MM.1S (cell line): ENCODE results near the gene ALOX12B.
"Not testable (repeated sequence)": the region's sequence is repeated elsewhere in the genome, so short reads cannot be mapped to it uniquely, and the experiment has no call there.

Experiments used
- DNase-seq: peaks from one replicate; pipeline ENCODE4 v3.0.0-alpha.2; 2015
- H2AFZ ChIP-seq: fragments of 300-600 bp; sonication (generic); 2 replicates; pipeline ENCODE4 v1.6.0; 2016; ENCODE audit warnings: antibody characterized with exemption, low read length
- H3F3A ChIP-seq: fragments of 300-600 bp; sonication (generic); 2 replicates; pipeline ENCODE4 v1.6.1; 2016; ENCODE audit warnings: mild to moderate bottlenecking, antibody characterized with exemption, low read length, moderate library complexity, mixed read lengths; ENCODE audit not compliant: insufficient read depth
- H3K27ac ChIP-seq: fragments of 300-600 bp; sonication (generic); 2 replicates; pipeline ENCODE4 v1.5.1; 2016; ENCODE audit warnings: mild to moderate bottlenecking, low read length
- H3K27me3 ChIP-seq: fragments of 300-600 bp; sonication (generic); replicated peaks from 2 replicates; pipeline ENCODE4 v1.6.0; 2016; ENCODE audit warnings: low read length; ENCODE audit not compliant: insufficient read depth
- H3K36me3 ChIP-seq: fragments of 300-600 bp; sonication (generic); replicated peaks from 2 replicates; pipeline ENCODE4 v1.6.1; 2016; ENCODE audit warnings: mild to moderate bottlenecking, low read length, mixed read lengths; ENCODE audit not compliant: insufficient read depth
- H3K4me1 ChIP-seq: fragments of 300-600 bp; sonication (generic); 2 replicates; pipeline ENCODE4 v1.6.1; 2016; ENCODE audit warnings: low read length, mixed read lengths
- H3K4me2 ChIP-seq: fragments of 300-600 bp; sonication (generic); 2 replicates; pipeline ENCODE4 v1.6.0; 2016; ENCODE audit warnings: low read depth, low read length
- H3K4me3 ChIP-seq: fragments of 300-600 bp; sonication (generic); 2 replicates; pipeline ENCODE4 v1.5.1; 2016; ENCODE audit warnings: low read length, mixed read lengths
- H3K79me2 ChIP-seq: fragments of 300-600 bp; sonication (generic); 2 replicates; pipeline ENCODE4 v1.6.1; 2016; ENCODE audit warnings: mixed run types, low read length, mixed read lengths
- H3K9ac ChIP-seq: fragments of 300-600 bp; sonication (generic); 2 replicates; pipeline ENCODE4 v1.6.1; 2016; ENCODE audit warnings: low read length, mixed read lengths
- H3K9me2 ChIP-seq: fragments of 300-600 bp; sonication (generic); replicated peaks from 2 replicates; pipeline ENCODE4 v1.6.1; 2016; ENCODE audit warnings: mild to moderate bottlenecking, low read length, mixed read lengths; ENCODE audit not compliant: insufficient read depth
- H3K9me3 ChIP-seq: fragments of 300-600 bp; sonication (generic); replicated peaks from 2 replicates; pipeline ENCODE4 v1.6.1; 2016; ENCODE audit warnings: mild to moderate bottlenecking, low read length, mixed read lengths; ENCODE audit not compliant: insufficient read depth
- H4K20me1 ChIP-seq: fragments of 300-600 bp; sonication (generic); 2 replicates; pipeline ENCODE4 v1.6.1; 2016; ENCODE audit warnings: mild to moderate bottlenecking, low read length, moderate library complexity, mixed read lengths; ENCODE audit not compliant: insufficient read depth
- CTCF ChIP-seq: fragments of 300-600 bp; sonication (generic); IDR thresholded peaks from 2 replicates; pipeline ENCODE4 v1.5.1; 2016; ENCODE audit warnings: antibody characterized with exemption, low read length, mixed read lengths
- EZH2 ChIP-seq: fragments of 300-600 bp; sonication (generic); optimal IDR thresholded peaks from 2 replicates; pipeline ENCODE3; 2017; ENCODE audit warnings: low read depth, mild to moderate bottlenecking, antibody characterized with exemption, low read length, mixed read lengths
- EZH2phosphoT487 ChIP-seq: fragments of 300-600 bp; sonication (generic); IDR thresholded peaks from 2 replicates; pipeline ENCODE4 v1.6.1; 2018; ENCODE audit warnings: antibody characterized with exemption, low read length

Gene ALOX12B

GRCh38 chr17:8063761-8064534, 23.6 kb downstream of the ALOX12B start:
- H3K9me3 ChIP-seq = no peaks in the 10 kb centered on the region
- no peak overlapping the region for H3K27ac ChIP-seq
- H3K79me2 ChIP-seq = no peaks in the 10 kb centered on the region
- H3F3A ChIP-seq = no peaks in the 10 kb centered on the region
- H3K9ac ChIP-seq = no peak overlapping the region
- peaks cover 4% of the 10 kb centered on the region for H3K4me1 ChIP-seq
- no peak overlapping the region for H3K4me2 ChIP-seq
- no peaks in the 10 kb centered on the region for H3K36me3 ChIP-seq
- no peaks in the 10 kb centered on the region for H4K20me1 ChIP-seq
- H2AFZ ChIP-seq = no peak overlapping the region
- DNase-seq = no peak
- TF ChIP-seq EZH2phosphoT487 (no peak), CTCF (no peak), EZH2 (no peak)
- H3K4me3 ChIP-seq = no peak overlapping the region
- peaks cover 94% of the 10 kb centered on the region for H3K27me3 ChIP-seq
- no peaks in the 10 kb centered on the region for H3K9me2 ChIP-seq

- Histone ChIP-seq H3K9ac (no peak overlapping the region), H3K9me2 (no peaks in the 10 kb centered on the region), H2AFZ (no peak overlapping the region), H3K27ac (no peak overlapping the region), H3K4me2 (peak overlapping the region; percentile 19; the same call in 1 of the 2 replicates), H3K4me1 (peaks cover 4% of the 10 kb centered on the region), H3K79me2 (no peaks in the 10 kb centered on the region), H3F3A (no peaks in the 10 kb centered on the region), H3K27me3 (peaks cover 95% of the 10 kb centered on the region), H3K36me3 (no peaks in the 10 kb centered on the region), H3K9me3 (no peaks in the 10 kb centered on the region), H4K20me1 (no peaks in the 10 kb centered on the region), H3K4me3 (no peak overlapping the region; the same call in 1 of the 2 replicates)
- TF ChIP-seq EZH2 (no peak), CTCF (no peak), EZH2phosphoT487 (0 out of 2 replicates have a peak, but pooled peaks have one; percentile 32)
- DNase-seq = no peak
Measured at GRCh38 chr17:8062807-8063483, 24.6 kb downstream of the ALOX12B start.

DNA sequence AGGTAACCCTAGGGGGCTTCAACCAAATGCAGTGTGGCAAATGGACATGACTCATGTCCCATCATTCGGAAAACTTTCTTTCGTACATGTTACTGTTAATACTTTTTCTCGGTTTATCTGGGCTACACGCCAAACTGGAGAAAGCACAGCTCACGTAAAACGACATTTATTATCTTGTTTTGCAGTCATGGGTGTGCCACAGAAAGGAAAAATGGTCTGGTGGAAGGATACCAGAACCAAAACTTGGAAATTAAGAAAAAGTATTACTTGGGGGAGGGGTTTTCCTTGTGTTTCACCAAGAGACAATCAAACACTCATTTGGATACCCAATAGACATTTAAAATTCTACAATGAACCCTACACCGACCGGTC, 25.1 kb downstream of the ALOX12B start:
- no peak for DNase-seq
- no peaks in the 10 kb centered on the region for H4K20me1 ChIP-seq
- no peaks in the 10 kb centered on the region for H3K79me2 ChIP-seq
- no peak overlapping the region for H3K27ac ChIP-seq
- no peaks in the 10 kb centered on the region for H3F3A ChIP-seq
- no peaks in the 10 kb centered on the region for H3K9me3 ChIP-seq
- no peaks in the 10 kb centered on the region for H3K9me2 ChIP-seq
- peaks cover 4% of the 10 kb centered on the region for H3K4me1 ChIP-seq
- H2AFZ ChIP-seq = no peak overlapping the region
- peak overlapping the region; percentile 19; the same call in 1 of the 2 replicates for H3K4me2 ChIP-seq
- no peak overlapping the region for H3K9ac ChIP-seq
- H3K27me3 ChIP-seq = peaks cover 94% of the 10 kb centered on the region
- TF ChIP-seq EZH2phosphoT487 (no peak), CTCF (no peak), EZH2 (no peak)
- no peak overlapping the region for H3K4me3 ChIP-seq
- no peaks in the 10 kb centered on the region for H3K36me3 ChIP-seq

DNA sequence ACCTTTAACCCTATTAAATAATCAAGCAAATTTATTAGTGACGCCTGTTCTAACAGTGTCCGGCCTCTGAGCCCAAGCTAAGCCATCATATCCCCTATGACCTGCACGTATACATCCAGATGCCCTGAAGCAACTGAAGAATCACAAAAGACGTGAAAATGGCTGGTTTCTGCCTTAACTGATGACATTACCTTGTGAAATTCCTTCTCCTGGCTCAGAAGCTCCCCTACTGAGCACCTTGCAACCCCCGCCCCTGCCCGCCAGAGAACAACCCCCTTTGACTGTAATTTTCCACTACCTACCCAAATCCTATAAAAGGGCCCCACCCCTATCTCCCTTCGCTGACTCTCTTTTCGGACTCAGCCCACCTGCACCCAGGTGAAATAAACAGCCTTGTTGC, 25.7 kb downstream of the ALOX12B start:
- not testable (repeated sequence) for DNase-seq, H3K9me3 ChIP-seq, H3K79me2 ChIP-seq, H3K9ac ChIP-seq, H3K27ac ChIP-seq, H2AFZ ChIP-seq, H4K20me1 ChIP-seq, H3K4me2 ChIP-seq, H3K4me3 ChIP-seq, H3K4me1 ChIP-seq, H3F3A ChIP-seq, H3K36me3 ChIP-seq, H3K9me2 ChIP-seq
- H3K27me3 ChIP-seq = peaks cover 94% of the 10 kb centered on the region
